Activated naive CD8-positive, alpha-beta T cell treated with anti-CD3 and anti-CD28 coated beads, Interleukin-2, amount 50 U/mL, for 16 hours (primary cell): Measurements from ENCODE around the gene POLE4.

Experiments
- DNase-seq: peaks from one replicate; pipeline ENCODE4 v3.0.0-alpha.2; 2020; ENCODE audit warnings: low read depth, low spot score

The POLE4 gene

DNA sequence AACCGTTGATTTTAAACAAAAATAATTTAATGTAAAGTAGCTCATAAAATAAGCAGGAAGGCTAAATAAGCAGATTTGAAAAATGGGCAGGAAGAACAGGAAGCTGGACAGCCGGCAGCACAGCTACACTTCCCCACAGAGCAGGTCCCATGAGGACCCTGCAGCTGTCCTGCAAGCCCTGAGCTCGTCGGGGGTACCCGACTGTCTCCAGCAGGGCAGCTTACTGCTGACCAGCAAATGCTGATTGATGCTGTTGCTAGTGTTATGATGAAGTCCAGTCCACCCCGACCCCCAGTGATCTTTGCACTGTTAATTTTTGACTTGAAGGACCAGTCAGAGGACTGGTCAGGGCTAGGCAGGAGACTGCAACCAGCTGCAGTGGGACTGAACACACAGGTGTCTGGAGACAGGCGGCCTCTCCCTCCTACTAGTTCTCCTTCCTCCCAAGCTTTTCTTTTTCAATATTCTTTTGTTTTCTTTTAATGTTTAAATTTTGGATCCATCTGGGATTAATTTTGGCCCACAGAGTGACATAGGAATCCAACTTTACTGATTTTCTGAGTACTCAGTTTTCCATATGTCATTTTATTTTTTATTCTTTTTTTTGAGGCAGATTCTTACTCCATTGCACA is 27.7 kb downstream of the POLE4 start:
- DNase-seq, result no peak

DNA sequence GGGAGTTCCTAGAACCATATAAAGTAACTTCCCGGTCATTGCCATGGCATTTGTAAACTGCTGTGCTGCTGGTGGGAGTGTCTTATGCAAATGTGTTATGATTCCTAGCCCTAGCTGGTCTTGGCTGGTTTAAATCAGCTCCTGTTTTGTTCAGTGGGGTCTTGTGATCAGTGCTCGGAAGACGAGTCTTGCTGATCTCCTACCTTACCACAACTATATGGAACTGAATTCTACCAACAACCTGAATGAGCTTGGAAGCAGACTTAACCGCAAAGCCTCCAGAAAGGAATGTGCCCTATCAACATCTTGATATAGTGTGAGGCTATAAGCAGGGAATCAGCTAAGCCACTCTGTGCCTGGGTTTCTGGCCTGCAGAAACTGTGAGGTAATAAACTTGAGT is 33.5 kb downstream of the POLE4 start:
- no peak for DNase-seq

DNA sequence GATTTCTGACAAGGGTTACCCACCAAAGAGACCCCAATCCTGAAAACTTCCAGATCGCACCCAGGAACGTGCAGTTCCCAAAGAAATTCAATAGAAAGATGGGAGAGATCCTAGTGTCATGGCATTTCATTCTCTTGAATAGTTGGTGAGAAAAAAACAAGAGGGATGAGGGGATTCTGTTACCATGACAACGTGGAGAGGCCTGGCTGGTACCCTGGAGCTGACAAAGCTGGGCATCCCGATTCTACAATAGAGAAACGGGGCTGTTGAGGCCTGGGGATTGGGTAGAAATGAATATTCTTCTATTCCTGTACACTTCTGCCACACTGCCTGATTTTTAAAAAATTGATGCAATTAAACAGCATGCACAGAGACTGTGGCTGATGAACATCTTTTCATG is 41.0 kb downstream of the POLE4 start:
- DNase-seq, result no peak

- DNase-seq, result no peak
Measured at GRCh38 chr2:75002007-75002406, 43.6 kb downstream of the POLE4 start.

- DNase-seq, result no peak
Measured at GRCh38 chr2:75003276-75003675, 44.8 kb downstream of the POLE4 start.

DNA sequence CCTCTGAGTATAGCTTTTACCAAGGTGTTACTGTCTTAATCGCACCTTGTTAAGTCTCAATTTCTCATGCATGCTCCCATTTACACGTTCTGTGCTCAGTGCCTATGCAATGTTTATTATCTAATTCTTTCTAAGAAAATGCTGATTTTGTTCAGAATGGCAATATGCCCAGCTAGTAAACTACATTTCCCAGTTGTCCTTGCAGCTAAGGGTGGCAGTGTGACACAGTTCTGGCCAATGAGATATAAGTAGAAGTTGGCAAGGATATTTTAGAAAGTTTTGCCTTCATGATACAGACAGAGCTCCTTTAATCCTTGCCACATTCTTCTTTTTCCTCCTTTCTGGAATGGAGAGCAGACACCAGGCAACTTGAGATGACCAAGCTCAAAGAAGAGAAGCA is 45.3 kb downstream of the POLE4 start:
- no peak for DNase-seq

- no peak for DNase-seq
Measured at GRCh38 chr2:75006041-75006440, 47.6 kb downstream of the POLE4 start.

DNA sequence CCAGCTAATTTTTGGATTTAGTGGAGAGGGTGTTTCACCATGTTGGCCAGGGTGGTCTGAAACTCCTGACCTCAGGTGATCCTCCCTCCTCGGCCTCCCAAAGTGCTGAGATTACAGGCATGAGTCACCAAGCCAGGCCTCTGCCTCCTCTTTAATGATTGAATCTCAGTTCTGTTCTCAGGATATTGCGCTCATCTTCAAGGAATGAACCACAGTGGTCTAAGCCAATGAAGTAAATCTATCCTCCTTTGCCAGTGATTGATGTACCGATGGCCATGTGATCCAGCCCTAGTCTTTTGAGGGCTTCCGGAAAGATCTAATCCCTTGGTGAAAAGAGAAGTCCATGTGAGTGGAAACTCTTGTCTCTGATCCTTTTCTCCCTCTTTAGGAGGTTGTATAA is 48.6 kb downstream of the POLE4 start:
- no peak for DNase-seq

- DNase-seq, result no peak
Measured at GRCh38 chr2:75007819-75008218, 49.4 kb downstream of the POLE4 start.

DNA sequence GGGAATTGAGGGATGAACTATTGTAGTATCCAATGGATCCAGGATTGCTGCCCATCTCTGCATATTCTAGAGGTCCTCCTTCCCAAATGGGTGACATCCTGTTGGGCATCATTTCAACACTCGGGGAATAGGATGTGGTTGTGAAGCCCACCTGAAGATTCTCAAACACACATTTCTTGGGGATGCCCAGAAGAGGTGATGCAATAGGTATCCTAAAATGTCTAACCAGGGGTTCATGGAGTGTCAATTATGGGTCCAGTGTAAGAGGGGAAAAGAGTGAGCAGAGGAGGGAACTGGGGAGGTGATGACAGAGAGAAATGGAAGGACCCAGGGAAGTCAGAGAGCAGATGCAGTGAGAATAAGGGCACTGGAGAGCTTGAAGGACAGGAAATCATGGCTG is 52.1 kb downstream of the POLE4 start:
- no peak for DNase-seq

- no peak for DNase-seq
Measured at GRCh38 chr2:75012080-75012479, 53.6 kb downstream of the POLE4 start.

DNA sequence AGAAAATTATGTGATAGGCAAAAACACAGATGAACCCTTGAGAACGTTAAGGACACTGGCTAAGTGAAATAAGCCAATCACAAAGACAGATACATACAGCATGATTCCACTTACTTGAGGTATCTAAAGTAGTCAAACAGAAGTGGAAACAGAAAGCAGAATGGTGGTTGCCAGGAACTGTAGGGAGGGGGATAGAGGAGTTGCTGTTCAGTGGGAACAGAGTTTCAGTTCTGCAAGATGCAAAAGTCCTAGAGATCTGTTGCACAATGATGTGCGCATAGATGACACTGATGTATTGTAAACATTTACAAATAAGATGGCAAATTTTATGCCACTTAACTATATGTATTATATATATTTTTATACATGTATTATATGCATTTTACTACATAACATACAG is 59.7 kb downstream of the POLE4 start:
- DNase-seq, result no peak
